ENCODE results near the gene BTBD6. TPM values are rescaled to one million over a fixed set of nuclear protein-coding genes. Genes with fewer than 3 reads are reported as not detected.
A peak's percentile ranks its signal among the peaks of the same experiment; 100 is the strongest.

Gene BTBD6
- total and polyA plus RNA-seq, 2 experiments from 2014 or later = 20.3 to 20.9 TPM

DNA sequence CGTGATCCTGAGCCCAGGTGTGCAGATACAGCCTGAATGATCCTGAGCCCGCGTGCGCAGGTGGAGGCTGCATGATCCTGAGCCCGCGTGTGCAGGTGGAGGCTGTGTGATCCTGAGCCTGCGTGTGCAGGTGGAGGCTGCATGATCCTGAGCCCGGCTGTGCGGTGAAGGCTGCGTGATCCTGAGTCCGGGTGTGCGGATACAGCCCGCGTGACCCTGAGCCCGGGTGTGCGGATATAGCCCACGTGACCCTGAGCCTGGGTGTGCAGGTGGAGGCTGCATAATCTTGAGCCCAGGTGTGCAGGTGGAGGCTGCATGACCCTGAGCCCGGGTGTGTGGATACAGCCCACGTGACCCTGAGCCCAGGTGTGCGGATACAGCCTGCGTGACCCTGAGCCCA is 32.2 kb downstream of the BTBD6 start:
- Histone ChIP-seq H3K27ac (no peak overlapping the region), H3K36me3 (no peaks in the 10 kb centered on the region), H3K4me3 (no peak overlapping the region), H3K27me3 (no peaks in the 10 kb centered on the region), H3K9me3 (ENCODE audit: low read depth) (no peaks in the 10 kb centered on the region), H3K4me1 (ENCODE audit: low read depth) (no peaks in the 10 kb centered on the region)
- DNase-seq (ENCODE audit: low read depth in 1 of 2, low spot score in 1 of 2) = no peak
- TF ChIP-seq, protein P1, sequence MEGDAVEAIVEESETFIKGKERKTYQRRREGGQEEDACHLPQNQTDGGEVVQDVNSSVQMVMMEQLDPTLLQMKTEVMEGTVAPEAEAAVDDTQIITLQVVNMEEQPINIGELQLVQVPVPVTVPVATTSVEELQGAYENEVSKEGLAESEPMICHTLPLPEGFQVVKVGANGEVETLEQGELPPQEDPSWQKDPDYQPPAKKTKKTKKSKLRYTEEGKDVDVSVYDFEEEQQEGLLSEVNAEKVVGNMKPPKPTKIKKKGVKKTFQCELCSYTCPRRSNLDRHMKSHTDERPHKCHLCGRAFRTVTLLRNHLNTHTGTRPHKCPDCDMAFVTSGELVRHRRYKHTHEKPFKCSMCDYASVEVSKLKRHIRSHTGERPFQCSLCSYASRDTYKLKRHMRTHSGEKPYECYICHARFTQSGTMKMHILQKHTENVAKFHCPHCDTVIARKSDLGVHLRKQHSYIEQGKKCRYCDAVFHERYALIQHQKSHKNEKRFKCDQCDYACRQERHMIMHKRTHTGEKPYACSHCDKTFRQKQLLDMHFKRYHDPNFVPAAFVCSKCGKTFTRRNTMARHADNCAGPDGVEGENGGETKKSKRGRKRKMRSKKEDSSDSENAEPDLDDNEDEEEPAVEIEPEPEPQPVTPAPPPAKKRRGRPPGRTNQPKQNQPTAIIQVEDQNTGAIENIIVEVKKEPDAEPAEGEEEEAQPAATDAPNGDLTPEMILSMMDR (IDR thresholded peaks at IDR 0.05; ENCODE audit: low read depth, low read length) = no peak

DNA sequence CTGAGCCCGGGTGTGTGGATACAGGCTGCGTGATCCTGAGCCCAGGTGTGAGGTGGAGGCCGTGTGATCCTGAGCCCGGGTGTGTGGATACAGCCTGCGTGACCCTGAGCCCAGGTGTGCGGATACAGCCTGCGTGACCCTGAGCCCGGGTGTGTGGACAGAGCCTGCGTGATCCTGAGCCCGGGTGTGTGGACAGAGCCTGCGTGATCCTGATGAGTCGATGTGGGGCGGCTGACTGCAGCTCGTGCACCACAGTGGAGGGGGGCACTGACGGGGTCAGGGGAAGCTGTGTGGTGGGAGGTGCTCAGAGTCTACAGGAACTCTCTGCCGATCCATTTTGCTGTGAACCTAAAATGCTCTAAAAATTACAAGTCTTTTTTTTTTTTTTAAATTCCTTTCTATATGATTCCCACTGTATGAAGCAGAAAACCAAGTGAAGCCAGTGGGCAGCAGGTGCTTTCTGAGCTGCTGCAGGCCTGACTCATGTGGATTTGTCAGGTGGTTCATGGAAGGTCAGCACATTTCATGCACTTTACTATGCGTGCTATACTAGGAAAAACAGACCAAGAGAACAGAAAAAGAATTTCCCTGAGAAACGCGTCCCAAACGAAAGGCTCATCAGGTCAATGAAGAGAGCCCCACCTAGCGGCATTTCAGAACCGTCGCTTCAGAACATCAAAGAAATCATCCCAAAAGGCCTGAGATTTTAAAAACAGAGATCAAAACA is 33.2 kb downstream of the BTBD6 start:
- H3K27ac ChIP-seq = no peak overlapping the region
- TF ChIP-seq, protein P1 (IDR thresholded peaks at IDR 0.05; ENCODE audit: low read depth, low read length) = peak; percentile 79
- H3K36me3 ChIP-seq = no peaks in the 10 kb centered on the region
- peak; percentile 61 to 77 for DNase-seq (ENCODE audit: low read depth in 1 of 2, low spot score in 1 of 2)
- H3K9me3 ChIP-seq (ENCODE audit: low read depth) = no peaks in the 10 kb centered on the region
- no peaks in the 10 kb centered on the region for H3K4me1 ChIP-seq (ENCODE audit: low read depth)
- no peak overlapping the region for H3K4me3 ChIP-seq
- H3K27me3 ChIP-seq = no peaks in the 10 kb centered on the region

DNA sequence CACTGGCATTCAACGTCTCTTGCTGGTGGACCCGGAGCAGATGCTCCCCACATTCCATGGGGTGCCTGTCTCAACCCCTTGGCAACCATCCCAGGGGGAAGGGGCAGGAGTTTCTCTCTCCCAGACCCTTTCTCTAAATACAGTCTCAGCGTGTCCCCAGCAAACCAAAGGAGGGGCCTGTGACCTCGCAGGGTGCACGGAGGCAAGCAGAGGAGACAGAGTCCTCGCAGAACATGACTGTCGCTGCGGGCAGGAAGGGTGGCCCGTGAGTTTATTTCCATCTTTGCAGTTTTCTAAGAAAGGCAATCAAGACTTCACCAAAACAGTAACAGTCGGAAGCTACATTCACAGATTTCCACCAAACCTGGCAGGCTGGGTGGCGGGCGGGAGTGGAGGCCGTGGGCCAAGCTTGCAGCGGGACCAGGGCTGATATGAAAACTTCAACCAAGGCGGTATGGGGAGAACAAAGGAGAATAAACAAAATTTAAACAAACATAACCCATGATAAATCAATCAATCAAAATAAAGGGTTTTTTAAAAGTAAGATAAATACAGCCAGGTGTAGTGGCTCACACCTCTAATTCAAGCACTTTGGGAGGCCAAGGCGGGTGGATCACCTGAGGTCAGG is 33.9 kb downstream of the BTBD6 start:
- Histone ChIP-seq H3K27me3 (no peaks in the 10 kb centered on the region), H3K27ac (no peak overlapping the region)
- no peak for DNase-seq (ENCODE audit: low read depth in 1 of 2, low spot score in 1 of 2)

DNA sequence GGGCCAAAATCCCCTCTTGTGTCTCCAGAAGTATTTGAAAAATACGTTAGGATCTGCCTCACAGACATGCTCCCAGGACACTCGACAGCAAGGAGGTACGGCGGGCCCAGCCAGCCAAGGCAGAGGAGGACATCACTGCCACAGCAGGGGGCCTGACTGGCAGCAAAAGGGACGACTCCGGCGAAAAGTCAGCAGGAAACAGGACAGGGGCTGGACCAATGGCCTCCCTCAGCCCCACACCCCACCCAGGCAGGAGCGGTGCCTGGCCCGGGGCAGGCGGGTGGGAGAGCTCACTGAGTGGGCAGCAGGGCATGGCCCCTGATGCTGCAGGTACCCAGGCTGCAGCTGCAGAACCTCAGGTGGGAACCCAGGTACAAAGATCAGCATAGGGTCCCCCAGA is 34.7 kb downstream of the BTBD6 start:
- H3K27me3 ChIP-seq = no peaks in the 10 kb centered on the region
- no peak for DNase-seq (ENCODE audit: low read depth in 1 of 2, low spot score in 1 of 2)
- H3K4me1 ChIP-seq (ENCODE audit: low read depth) = no peaks in the 10 kb centered on the region
- H3K9me3 ChIP-seq (ENCODE audit: low read depth) = no peaks in the 10 kb centered on the region
- TF ChIP-seq, protein P1 (IDR thresholded peaks at IDR 0.05; ENCODE audit: low read depth, low read length) = no peak
- no peak overlapping the region for H3K4me3 ChIP-seq
- H3K36me3 ChIP-seq = no peaks in the 10 kb centered on the region
- no peak overlapping the region for H3K27ac ChIP-seq

More for the DNA sequence above, 33.9 kb downstream of the BTBD6 start:
- no peaks in the 10 kb centered on the region for H3K4me1 ChIP-seq (ENCODE audit: low read depth)
- no peak overlapping the region for H3K4me3 ChIP-seq
- TF ChIP-seq, protein P1 (IDR thresholded peaks at IDR 0.05; ENCODE audit: low read depth, low read length) = no peak
- no peaks in the 10 kb centered on the region for H3K36me3 ChIP-seq
- no peaks in the 10 kb centered on the region for H3K9me3 ChIP-seq (ENCODE audit: low read depth)

DNA sequence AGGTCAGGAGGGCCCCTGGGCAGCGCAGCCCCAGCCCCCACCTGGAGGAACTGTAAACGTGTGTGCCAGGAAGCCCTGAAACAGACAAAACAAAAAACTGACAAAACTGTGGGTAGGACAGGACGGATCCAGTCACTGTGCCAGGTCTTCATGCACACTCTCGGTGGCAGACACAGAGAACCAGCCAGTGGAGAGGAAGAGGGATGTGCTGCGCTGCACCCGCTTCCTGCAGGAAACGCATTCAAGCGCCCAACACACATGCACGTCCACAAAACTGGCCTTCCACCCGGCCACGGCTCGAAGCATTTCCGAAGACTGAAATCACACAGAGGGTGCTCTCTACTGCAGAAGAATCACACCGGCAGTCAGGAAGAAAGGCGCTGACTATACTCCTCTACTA is 35.6 kb downstream of the BTBD6 start:
- Histone ChIP-seq H3K36me3 (no peaks in the 10 kb centered on the region), H3K4me1 (ENCODE audit: low read depth) (no peaks in the 10 kb centered on the region), H3K27me3 (no peaks in the 10 kb centered on the region), H3K9me3 (ENCODE audit: low read depth) (no peaks in the 10 kb centered on the region), H3K27ac (no peak overlapping the region), H3K4me3 (no peak overlapping the region)
- TF ChIP-seq, protein P1 (IDR thresholded peaks at IDR 0.05; ENCODE audit: low read depth, low read length) = no peak
- no peak for DNase-seq (ENCODE audit: low read depth in 1 of 2, low spot score in 1 of 2)
